Myocyte (in vitro differentiated cells): ENCODE measurements around the gene NKX6-1. TPM values are rescaled to one million over a fixed set of nuclear protein-coding genes. Genes with fewer than 3 reads are reported as not detected.

Experiments used
- DNase-seq: peaks from one replicate; pipeline ENCODE4 v3.0.0-alpha.2; 2012; ENCODE audit warnings: low read depth
- polyA plus RNA-seq: library from polyadenylated mRNA; unstranded; fragments of >200 nt; gene quantifications from one replicate; pipeline ENCODE4 v1.2.1, GENCODE V29; 2012; ENCODE audit warnings: missing spikeins
- total RNA-seq: library from RNA; depleted of rRNA; stranded (reverse); fragments of >200 nt; gene quantifications from 2 replicates; pipeline ENCODE4 v1.2.3, GENCODE V29; 2014

NKX6-1 gene
- 0.94 and 1.6 TPM in 2 replicates for total RNA-seq
- polyA plus RNA-seq: 0.54 TPM

DNA sequence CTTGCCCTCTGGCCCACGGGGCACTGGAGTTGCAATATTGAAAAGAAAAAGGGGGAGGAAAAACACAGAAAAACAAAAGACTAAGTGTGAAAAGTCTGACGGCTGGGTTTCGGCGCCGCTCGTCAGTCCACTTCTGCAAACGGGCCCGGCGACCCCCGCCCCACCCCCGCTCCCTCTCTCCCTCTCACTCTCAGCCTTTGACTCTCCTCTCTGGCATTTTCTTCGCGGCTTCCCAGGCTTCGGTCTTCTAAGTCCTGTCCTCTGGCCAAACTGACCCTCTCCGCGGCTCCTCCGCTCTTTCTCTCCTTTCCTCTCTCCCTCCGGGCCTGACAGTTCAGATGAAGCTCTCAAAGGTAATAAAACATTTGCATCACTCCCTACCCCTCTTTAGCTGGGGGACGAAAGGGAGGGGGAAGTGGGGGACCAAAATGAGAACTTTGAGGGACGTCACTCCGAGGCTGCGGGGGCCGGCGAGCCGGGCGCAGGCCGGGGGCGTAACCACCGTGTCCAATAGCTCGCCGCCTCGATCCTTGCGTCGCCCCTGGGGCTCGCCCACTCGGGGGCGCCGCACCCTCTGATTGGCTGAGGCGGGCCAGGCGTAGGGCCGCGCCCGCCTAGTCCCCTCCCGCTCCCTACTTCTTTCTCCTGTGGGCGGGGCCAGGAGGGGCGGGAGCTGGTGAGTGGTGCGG, at the start of gene NKX6-1:
NKX6-1 (minus strand) TSS at position 358 of the 689 bp plus-strand sequence. CDS start 1,064 bp downstream, outside the sequence.
- DNase-seq: peak; percentile 92

DNA sequence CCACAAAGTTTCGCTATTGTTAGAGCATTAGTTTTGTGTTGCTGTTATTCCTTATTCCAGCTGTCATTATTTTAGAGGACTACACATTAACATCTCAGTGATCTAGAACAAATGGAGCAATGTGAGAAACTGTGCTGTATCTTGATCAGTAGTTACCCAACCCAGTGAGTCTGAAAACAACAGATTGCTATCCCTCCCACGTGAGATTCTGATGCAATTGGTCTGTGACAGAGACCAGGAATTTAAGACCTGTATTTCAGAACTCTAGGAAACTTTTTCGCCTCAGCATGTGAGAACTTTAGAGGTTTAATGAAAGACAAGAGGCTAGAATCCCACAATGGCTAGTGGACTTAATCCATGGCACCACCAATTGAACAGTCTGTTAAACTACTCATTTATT, 48.1 kb upstream of the NKX6-1 start:
- DNase-seq: no peak

DNA sequence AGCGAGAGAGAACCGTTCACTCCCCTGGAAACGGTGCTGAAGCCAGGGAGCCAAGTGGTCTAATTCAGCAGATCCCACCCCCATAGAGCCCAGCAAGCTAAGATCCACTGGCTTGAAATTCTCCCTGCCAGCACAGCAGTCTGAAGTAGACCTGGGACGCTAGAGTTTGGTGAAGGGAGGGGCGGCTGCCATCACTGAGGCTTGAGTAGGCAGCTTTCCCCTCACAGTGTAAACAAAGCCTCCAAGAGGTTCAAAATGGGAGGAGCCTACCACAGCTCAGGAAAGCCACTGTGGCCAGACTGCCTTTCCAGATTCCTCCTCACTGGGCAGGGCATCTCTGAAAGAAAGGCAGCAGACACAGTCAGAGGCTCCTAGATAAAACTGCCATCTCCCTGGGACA, 46.0 kb upstream of the NKX6-1 start:
- no peak for DNase-seq

DNA sequence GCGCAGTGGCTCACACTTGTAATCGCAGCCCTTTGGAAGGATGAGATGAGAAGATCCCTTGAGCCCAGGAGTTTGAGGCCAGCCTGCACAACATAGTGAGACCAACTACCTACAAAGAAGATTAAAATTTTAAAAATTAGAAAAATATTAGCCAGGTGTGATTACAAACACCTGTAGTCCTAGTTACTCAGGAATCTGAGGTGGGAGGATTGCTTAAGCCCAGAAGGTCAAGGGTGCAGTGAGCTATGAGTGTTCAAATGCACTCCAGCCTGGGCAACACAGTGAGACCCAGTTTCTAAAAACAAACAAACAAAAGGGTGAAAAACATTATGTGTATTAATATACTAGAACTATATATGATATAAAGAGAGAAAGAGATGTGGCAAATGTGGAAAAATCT, 36.8 kb upstream of the NKX6-1 start:
- DNase-seq: no peak

DNA sequence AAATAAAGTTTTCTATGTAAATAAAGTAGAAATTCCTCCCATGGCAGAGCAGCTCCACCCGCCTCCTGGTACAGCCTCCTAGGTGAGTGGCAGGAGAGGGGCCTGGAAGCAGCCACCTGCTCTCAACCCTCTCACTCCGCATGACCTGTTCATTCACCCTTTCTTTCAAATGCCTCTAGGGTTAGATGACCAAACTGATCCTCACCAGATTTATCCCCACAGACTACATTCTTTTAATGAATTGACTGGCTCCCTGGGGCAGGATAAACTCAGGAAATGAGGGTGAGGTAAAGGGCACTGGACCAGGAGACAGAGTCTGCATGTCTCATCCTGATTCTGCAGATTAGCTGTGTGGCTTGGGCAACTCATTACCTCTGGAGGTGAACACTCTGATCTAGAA, 32.6 kb upstream of the NKX6-1 start:
- no peak for DNase-seq

DNA sequence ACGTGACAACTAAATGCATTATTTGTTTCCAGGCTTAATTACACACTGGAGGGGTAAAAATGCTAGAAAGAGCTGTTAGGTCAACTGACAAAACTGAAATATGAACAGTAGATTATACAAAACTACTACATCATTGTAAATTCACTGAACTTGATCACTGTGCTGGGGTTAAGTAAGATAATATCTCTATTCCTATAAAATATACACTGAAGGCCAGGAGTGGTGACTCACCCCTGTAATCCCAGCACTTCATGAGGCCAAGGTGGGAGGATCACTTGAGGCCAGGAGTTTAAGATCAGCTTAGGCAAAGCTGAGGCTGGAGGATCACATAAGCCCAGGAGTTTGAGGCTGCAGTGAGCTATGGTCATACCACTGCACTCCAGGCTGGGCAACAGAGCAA, 31.8 kb upstream of the NKX6-1 start:
- DNase-seq: no peak

DNA sequence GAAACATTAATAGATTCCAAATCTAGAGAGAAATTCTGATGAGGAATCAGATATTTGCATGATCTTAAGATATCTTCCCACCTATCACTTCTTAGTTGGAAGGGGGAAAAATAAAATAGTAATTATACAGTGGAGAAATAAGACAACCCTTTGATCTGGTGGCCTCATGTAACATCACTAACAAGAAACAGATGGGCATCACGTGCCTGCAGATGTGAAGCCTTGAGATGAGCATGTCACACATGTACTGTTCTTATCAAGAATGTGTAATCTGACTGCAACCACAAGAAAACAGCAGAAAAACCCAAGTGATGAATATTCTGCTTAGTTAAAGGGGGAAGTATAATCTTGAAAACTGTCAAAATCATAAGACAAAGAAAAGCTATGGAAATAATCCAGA, 31.4 kb upstream of the NKX6-1 start:
- DNase-seq: no peak

DNA sequence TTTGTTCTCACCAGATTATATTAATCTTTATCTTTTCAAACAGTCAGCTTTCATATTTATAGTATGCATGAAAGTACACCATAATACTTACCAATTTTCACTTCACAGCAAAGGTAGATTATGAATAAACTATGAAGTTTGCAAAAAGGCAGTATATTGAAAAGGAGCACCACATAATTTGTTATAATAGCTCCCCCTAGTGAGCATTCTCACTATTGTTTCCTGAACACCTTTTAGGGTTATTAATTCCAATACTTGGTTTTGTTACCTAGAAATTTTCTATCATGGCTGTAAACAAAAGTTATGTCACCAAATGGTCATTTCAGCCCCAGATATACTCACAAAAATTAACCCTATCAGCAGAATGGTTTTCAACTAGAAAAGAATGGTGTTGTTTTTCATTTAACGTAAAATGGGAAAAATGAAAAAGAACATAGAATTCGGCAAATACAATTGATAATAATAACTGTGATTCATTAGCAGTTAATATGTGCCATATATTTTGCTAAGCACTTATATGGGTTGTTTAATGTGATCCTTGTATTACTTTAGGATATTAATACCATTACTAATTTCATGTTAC, 30.2 kb upstream of the NKX6-1 start:
- peak; percentile 38 for DNase-seq

DNA sequence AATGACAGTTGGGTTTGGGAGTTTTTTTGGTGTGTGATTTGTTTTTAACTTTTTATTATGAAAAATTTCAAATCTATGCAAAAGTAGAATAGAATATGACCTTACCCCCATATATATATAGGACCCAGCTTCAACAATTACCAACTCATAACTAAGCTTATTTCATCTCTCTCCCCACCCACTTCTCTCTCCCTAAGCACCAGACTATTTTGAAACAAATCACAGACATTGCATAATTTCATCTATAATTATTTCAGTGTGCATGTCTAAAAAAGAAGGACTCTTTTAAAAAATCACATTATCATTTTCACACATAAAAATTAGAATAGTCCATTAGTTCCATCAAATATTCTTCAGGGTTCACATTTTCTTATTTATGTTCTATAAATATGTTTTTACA, 28.3 kb upstream of the NKX6-1 start:
- DNase-seq: no peak

DNA sequence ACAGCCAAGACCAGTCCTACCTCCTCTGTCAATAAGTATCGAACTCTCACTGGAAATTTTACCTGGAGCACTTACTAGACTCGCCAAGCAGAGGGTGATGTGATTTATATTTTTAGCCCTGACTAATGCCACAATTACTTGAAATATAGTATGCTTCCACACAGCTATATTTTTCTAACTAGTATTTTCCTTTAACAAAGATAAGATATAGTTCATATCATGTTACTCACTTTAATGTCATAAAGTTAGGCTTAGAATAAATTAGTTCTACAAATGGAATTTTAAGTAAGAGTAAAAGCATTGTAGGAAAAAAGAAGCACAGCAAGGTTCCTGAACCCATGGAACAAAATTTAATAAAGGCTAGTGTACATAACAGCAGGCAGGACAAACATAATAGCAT, 16.0 kb upstream of the NKX6-1 start:
- no peak for DNase-seq

DNA sequence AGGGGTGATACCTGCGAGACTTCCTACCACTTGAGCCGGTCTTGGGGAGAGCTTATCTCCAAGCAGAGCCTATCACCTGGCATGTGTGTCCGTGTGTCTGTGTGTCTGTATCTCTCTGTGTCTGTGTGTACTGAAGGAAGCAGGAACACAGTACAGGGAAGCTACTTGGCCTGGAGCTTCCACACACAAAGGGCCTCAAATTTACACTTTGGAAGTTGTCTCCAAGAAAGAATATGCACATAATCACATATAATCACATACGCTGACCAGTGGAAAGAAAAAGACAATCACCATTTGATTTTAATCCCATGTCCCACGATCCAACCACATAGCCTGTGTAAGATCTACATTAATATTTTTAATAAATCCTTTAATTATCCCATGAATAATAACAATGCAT, 13.2 kb upstream of the NKX6-1 start:
- DNase-seq: no peak

DNA sequence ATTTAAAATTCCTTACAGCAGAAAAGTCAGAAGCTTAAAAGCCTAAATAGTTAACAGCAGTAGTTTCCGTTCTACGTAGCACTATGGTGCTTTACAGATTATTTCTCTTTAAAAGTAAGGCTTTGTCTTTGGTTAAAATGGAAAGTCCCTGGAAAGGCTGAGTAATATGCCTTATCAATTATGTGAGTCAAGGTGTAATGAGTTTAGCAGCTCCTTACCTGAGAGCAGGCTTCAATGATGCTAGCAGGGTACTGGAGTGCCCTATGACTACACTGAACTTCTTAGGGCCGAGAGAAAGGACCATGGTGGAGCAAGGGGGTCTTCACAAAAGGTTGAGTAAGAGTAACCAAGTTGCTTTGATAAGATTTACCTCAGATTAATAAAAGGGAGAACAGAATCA, 12.6 kb upstream of the NKX6-1 start:
- no peak for DNase-seq

DNA sequence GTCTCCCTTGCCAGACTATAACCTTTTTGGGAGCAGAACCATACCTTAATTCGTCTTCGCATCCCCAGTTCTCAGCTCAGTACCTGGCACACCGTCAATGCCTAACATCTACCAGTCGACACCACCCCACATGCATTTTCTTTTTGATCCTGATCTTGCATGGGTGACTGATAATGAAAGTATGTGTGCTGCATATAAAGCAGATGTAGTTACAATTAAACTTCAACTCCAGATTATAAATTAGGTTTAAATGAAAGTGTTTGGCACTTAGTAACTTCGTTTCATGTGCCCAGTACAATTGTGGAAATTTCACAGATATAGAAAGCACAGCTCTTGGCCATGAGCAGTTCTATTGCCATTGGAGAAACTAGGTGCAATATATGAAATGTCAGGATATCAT, 8.8 kb upstream of the NKX6-1 start:
- DNase-seq: no peak

DNA sequence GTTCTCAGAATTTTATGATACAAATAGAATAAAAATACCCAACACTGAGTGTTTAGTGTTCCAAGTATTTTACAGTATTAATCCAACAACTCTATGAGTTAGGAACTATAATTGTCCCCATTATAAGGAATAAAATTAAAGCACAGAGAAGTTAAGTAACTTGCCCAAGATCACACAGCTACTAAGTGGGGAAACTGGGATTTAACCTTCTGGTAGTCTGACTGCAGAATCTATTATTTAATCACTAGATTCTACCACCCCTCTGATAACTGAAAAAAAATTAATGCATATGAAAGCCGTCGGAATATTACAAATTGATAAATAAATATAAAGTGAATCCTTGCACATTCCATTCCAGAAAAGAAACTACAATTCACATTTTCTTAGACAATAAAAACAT, 5.7 kb upstream of the NKX6-1 start:
- no peak for DNase-seq

DNA sequence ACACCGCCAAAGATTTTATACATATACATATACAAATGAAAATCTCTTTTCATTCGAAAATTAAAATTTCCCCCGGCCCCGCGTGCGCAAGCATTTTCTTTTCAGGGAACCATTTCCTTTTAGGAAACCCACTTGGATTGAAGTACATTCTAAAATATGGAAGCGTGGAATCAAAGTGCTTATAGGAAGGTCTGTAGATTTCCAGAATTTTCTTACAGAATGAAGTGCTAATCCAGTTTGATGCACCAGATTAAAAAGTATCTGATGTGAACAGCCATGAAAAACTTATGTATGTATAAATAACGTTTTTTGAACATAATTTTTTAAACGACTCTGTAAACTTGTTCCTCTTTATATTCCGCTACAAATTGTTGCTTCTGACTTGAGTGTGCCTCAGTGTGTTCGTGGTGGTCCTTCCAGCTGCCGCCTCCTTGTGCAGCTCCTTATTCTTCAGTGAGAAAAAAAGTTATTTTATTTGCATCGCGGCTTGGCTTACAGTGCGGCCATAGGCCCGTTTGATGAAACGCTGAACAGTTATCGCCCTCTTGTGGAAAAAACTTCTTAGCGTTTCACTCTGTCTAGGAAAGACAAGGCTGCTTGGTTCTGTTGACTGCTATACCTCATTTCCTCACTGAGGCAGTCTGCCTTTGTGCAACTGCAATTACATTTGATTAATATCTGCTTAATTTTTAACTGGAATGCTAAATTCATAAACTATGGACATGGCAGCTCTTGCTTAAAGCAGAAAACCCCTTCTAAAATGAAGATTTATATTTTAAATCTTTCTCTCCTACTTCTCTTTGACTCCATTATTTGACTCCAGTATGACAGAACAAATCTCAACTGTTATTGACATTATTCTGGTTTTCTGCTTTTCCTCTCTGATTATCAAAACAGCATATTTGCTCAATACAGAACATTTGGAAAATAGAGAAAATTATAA, 4.7 kb upstream of the NKX6-1 start:
- peak; percentile 66 for DNase-seq

DNA sequence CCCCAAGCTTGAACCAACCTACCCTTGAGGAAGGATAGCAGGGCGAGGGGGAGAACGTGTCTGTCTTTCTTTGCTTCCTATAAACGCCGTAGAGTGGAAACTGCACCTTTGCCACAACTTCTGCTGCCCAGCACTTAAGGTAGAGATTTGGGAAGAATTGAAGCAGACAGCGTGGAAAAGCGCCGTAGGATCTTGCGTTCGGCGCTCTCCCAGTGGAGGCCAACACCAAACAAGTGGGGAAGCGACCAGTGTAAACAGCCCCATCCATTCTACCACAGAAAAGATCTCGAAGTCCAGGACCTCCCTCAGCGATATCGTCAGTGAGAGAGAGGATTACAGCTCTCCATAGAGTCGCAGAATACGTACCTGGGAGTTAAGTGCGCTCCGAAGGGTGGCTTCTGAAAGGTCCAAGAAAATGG, 3.9 kb upstream of the NKX6-1 start:
- no peak for DNase-seq

DNA sequence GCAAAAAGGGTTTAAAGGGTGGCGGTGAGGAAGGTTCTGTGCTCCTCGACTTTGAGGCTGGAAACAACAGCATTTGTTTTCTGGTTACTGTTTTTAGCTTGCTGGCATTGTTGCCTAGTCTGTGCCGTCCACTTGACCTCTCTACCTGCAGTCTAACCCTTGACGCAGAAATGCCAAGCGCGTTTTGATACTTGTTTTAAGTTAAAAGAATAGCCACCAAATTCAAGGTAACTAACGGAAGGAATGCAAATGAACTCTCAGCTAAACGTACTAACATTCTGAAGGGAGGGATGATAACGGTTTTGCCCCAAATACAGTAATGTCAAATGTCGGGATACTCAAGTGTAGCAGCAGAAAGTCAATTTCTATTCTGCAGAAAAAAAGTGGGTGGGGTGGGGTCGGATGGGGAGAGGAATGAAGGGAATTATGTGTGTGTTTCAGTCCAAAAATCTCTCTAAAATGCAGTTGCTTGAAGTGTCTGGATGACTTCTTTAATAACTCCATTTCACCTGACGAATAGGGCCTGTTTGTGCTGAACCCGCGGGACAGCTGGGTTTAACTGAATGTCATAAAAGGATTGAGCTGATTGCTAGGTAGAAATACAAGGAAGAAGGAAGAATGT, 3.4 kb upstream of the NKX6-1 start:
- no peak for DNase-seq

DNA sequence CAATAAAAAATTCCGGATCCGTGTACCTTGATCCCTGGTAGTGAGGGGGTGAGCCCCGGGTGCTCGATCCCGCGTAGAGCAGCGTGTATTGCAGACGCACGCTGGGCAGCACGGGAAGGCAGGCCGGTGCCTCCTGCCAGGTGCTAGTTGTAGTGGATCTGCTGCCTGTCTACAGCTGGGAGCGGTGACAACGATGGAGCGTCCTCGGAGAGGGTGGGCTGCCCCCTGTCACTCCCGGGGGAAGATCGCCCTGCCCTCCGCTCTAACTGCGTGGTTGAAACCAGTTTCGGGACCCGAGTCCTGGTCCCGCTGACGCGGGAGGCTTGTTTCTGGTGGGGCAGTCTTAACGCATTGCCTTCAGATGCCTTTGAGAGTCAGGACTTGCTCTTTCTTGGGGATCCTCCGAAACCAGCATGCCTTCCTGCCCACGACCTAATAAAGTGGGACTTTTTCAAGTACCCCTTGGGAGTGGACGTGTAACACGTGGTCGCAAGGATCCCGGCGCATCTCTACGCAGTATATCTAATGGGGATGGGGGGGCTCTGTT, 2.7 kb upstream of the NKX6-1 start:
- DNase-seq: no peak

DNA sequence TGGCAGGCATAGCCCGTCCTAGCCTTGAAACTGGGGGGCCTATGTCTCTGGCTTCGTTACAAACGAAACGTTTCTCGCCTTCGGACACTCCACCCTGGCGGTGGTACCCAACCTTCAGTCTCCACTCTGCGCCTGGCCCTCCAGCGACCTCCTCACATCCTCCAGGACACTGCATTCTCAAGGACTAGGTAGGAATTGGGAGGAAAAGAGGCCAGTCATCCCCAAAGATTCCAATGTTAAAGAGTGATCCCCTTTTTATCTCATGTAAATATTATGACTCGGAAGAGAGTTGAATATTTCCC, 2.1 kb upstream of the NKX6-1 start:
- no peak for DNase-seq

DNA sequence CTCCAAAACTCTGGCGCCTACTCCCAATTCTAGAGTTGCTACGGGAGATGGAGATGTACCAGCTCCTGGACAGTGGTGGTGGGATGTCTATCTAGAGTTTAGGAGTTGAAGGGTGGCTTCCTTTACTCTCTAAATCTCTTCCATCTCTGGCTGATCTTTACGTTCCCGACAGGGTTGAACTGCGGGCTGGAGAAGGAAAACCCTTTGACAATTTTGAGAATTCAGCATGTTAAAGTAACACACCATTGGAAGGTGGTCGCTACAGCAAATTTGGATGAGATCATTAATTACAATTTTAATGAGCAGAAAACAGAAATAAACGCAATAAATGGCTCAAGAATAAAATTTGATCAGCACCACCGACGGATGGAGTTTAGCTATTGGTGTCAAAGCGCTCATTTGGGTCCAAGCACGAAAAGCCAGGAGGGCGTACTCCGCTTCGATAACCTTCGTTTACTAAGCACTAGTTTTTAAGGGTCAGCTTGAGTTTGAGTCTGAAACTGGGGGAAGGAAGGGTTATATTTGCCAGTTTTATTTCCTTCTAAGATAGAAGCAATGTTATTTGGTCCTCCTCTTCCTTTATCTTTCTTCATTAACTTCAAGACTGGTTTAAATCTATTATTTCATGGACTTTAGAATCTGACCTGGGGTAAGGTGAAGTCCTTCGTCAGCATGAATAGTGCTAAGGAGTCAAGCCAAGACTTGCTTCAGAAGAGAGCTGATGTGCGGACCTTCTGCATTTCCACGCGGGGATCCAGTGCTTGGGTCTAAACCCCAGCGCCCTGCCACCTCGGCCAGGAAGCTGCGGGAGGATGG, 1.5 kb upstream of the NKX6-1 start:
- no peak for DNase-seq

DNA sequence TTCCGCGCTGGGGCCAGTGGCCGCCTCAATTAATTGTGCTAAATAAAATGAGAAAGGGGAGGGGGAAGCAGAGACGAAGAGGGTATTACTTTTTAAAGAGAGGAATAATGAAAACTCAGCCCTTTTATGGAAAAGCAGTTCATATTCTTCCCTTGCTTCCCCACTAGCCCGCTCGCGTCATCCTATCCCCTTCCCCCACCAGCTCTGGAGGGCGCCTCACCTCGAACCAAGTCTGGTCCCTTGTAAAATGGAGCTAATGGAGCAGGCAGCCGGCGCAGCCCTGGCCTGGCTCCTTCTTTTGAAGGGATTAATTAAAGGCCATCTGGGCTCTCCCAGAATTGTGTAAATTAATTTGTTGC, 511 bp upstream of the NKX6-1 start:
- no peak for DNase-seq
